WERI-Rb-1 (cell line): ENCODE data around the gene CADM2.
A peak's percentile ranks its signal among the peaks of the same experiment; 100 is the strongest.

Experiments
- DNase-seq: peaks from one replicate; pipeline ENCODE4 v3.0.0-alpha.2; 2020
- H3K27ac ChIP-seq: fragments of 250-450 bp; sonication (Bioruptor Pico); 2 replicates; pipeline ENCODE4 v1.5.1; 2020; ENCODE audit warnings: mild to moderate bottlenecking, moderate library complexity
- H3K27me3 ChIP-seq: fragments of 250-450 bp; sonication (Bioruptor Pico); 2 replicates; pipeline ENCODE4 v1.5.1; 2021; ENCODE audit warnings: mild to moderate bottlenecking, low read depth, moderate library complexity; ENCODE audit not compliant: insufficient read depth, severe bottlenecking
- H3K36me3 ChIP-seq: fragments of 250-450 bp; sonication (Bioruptor Pico); 2 replicates; pipeline ENCODE4 v1.5.1; 2020; ENCODE audit warnings: mild to moderate bottlenecking, moderate library complexity
- H3K4me3 ChIP-seq: 2 replicates; pipeline ENCODE4 v1.5.1; 2011; ENCODE audit warnings: low read depth, mild to moderate bottlenecking, control low read depth, low read length
- H3K9me3 ChIP-seq: fragments of 250-450 bp; sonication (Bioruptor Pico); 2 replicates; pipeline ENCODE4 v1.5.1; 2021; ENCODE audit warnings: mild to moderate bottlenecking, moderate library complexity; ENCODE audit not compliant: severe bottlenecking
- TF ChIP-seq, protein P1 (sequence below): IDR thresholded peaks from 2 replicates; pipeline ENCODE4 v1.5.1; 2011; ENCODE audit warnings: low read depth, mild to moderate bottlenecking, control low read depth, inconsistent platforms, low read length

The CADM2 gene

GRCh38 chr3:85554153-85554552, 595.4 kb downstream of the CADM2 start:
- Histone ChIP-seq H3K9me3 (no peaks in the 10 kb centered on the region), H3K27me3 (no peaks in the 10 kb centered on the region), H3K4me3 (no peak overlapping the region), H3K27ac (no peak overlapping the region), H3K36me3 (no peaks in the 10 kb centered on the region)
- no peak for DNase-seq
- TF ChIP-seq, protein P1, sequence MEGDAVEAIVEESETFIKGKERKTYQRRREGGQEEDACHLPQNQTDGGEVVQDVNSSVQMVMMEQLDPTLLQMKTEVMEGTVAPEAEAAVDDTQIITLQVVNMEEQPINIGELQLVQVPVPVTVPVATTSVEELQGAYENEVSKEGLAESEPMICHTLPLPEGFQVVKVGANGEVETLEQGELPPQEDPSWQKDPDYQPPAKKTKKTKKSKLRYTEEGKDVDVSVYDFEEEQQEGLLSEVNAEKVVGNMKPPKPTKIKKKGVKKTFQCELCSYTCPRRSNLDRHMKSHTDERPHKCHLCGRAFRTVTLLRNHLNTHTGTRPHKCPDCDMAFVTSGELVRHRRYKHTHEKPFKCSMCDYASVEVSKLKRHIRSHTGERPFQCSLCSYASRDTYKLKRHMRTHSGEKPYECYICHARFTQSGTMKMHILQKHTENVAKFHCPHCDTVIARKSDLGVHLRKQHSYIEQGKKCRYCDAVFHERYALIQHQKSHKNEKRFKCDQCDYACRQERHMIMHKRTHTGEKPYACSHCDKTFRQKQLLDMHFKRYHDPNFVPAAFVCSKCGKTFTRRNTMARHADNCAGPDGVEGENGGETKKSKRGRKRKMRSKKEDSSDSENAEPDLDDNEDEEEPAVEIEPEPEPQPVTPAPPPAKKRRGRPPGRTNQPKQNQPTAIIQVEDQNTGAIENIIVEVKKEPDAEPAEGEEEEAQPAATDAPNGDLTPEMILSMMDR = no peak

DNA sequence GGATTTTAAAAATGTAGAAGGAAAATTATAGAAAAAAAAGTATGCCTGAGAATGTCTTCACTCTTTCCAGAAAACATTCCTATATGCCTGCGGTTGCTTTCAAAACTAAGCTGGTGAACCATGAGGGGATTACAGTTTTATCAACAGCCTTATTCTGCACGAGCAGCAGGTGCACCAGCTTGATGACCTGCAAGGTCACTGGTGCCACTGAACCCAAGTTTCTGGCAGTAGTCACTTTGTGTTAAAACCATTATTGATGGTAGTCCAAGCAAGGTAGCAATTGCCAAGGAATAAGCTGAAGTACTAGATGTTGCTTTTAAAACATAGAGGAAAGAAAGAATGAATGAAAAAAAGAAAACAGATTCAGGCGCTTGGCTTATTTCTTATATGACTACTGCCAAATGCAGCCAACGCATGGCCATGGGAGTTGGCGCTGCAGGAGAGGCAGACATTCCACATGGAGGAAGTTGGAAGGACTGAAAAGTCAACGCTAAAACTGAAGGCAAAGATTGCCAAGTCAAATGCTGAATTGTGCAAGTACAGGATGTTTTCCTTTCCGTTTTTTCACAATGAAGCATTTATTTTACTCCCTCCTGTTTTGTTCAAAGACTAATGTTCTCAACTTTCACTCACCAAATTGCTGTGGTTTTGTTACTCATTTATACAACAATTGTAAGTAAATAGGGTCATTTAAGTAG, 601.4 kb downstream of the CADM2 start:
- TF ChIP-seq, protein P1 = no peak
- H3K9me3 ChIP-seq = no peaks in the 10 kb centered on the region
- H3K36me3 ChIP-seq = no peaks in the 10 kb centered on the region
- no peak overlapping the region for H3K27ac ChIP-seq
- no peak overlapping the region for H3K4me3 ChIP-seq
- H3K27me3 ChIP-seq = no peaks in the 10 kb centered on the region
- DNase-seq = no peak

DNA sequence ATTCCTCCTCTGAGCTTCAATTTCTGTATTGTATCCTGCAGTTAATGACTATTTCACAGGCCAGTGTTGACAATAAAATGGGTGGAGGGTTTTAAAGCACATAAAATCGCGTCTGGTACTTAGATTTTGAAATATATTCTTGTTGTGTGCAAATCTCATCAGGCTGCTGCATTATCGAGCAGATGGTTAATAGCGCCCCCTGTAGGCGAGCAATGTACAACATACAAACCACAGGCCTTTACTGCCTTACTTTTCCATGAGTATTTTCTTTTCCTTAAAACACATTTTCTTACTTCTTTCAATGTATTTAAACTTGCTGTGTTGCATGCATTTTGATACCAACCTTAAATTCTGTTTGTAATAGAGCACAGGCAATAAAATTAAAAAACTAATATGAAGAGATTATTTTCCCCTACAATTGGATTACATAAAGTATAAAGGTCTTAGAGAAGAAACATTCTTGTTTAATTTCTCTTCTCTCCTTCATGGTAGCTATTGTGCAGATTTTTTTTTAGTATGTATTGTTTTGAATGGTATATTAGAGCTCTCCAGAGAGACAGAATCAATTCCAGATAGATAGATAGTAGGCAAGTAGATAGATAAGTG, 608.4 kb downstream of the CADM2 start:
- no peak overlapping the region for H3K4me3 ChIP-seq
- TF ChIP-seq, protein P1 = peak; percentile 69
- no peaks in the 10 kb centered on the region for H3K36me3 ChIP-seq
- peak; percentile 60 for DNase-seq
- H3K9me3 ChIP-seq = no peaks in the 10 kb centered on the region
- no peak overlapping the region for H3K27ac ChIP-seq
- H3K27me3 ChIP-seq = no peaks in the 10 kb centered on the region

GRCh38 chr3:85570819-85571218, 612.0 kb downstream of the CADM2 start:
- DNase-seq = no peak

DNA sequence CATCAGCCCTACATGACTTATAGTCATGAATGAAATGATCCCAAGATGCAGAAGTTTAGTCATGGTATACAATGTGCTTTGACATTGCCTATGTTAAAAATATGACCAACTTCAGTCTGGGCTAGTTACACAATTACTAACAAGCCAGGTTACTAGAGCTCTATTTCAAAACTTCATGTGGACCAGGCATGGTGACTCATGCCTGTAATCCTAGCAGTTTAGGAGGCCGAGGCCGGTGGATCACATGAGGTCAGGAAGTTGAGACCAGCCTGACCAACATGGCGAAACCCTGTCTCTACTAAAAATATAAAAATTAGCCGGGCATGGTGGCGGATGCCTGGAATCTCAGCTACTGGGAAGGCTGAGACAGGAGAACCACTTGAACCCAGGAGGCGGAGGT, 613.0 kb downstream of the CADM2 start:
- no peaks in the 10 kb centered on the region for H3K9me3 ChIP-seq
- H3K4me3 ChIP-seq = no peak overlapping the region
- no peaks in the 10 kb centered on the region for H3K36me3 ChIP-seq
- H3K27ac ChIP-seq = no peak overlapping the region
- no peaks in the 10 kb centered on the region for H3K27me3 ChIP-seq
- TF ChIP-seq, protein P1 = no peak
- DNase-seq = no peak

More at GRCh38 chr3:85570819-85571218, 612.0 kb downstream of the CADM2 start:
- H3K27me3 ChIP-seq = no peaks in the 10 kb centered on the region
- TF ChIP-seq, protein P1 = no peak
- no peaks in the 10 kb centered on the region for H3K9me3 ChIP-seq
- H3K4me3 ChIP-seq = no peak overlapping the region
- no peaks in the 10 kb centered on the region for H3K36me3 ChIP-seq
- H3K27ac ChIP-seq = no peak overlapping the region

- Histone ChIP-seq H3K27ac (no peak overlapping the region), H3K27me3 (no peaks in the 10 kb centered on the region), H3K9me3 (no peaks in the 10 kb centered on the region), H3K36me3 (no peaks in the 10 kb centered on the region), H3K4me3 (no peak overlapping the region)
- no peak for DNase-seq
- TF ChIP-seq, protein P1 = no peak
Measured at GRCh38 chr3:85572426-85572825, 613.6 kb downstream of the CADM2 start.
